GM13977 (cell line): ENCODE data around the gene CMTM7.

ENCODE experiments used
- DNase-seq: peaks from one replicate; pipeline ENCODE4 v3.0.0; 2012; ENCODE audit warnings: low spot score
- CTCF ChIP-seq: IDR thresholded peaks from 2 replicates; pipeline ENCODE4 v1.5.1; 2012; ENCODE audit warnings: mild to moderate bottlenecking, control low read depth; ENCODE audit not compliant: insufficient read depth; ENCODE audit errors: extremely low read depth, missing control alignments
- in situ Hi-C: fragments of 300-500 bp; cut with MboI; formaldehyde crosslinking; loops from one replicate; pipeline ENCODE4 v1.12.0; 2022; ENCODE audit warnings: low sequenced_read_pairs, low pct_unique_long_range_greater_than_20kb, mixed read lengths, inconsistent platforms; ENCODE audit not compliant: unreplicated experiment

CMTM7 gene

DNA sequence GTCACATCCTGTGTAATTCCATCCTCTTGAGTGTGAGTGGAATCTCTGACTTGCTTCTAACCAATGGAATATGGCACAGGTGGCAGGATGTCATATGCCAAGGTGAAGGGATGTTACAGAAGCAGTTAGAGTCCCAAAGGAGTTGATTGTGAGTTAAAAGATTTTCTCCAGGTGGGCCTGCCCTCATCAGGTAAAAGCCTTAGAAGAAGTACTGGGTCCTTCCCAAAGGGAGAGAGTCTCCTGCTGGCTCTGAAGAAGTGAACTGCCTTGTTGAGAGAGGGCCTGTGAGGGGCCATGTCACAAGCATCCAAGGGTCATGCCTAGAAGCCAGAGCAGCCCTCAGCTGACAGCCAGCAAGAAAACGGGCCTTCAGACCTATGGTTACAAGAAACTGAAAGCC is 13.1 kb downstream of the CMTM7 start:
- DNase-seq, result no peak
- in situ Hi-C loops, result no loop called here
- TF ChIP-seq CTCF, result no peak

GRCh38 chr3:32405155-32405554 is 13.5 kb downstream of the CMTM7 start:
- DNase-seq, result no peak
- no peak for TF ChIP-seq CTCF
- in situ Hi-C loops, result no loop called here

DNA sequence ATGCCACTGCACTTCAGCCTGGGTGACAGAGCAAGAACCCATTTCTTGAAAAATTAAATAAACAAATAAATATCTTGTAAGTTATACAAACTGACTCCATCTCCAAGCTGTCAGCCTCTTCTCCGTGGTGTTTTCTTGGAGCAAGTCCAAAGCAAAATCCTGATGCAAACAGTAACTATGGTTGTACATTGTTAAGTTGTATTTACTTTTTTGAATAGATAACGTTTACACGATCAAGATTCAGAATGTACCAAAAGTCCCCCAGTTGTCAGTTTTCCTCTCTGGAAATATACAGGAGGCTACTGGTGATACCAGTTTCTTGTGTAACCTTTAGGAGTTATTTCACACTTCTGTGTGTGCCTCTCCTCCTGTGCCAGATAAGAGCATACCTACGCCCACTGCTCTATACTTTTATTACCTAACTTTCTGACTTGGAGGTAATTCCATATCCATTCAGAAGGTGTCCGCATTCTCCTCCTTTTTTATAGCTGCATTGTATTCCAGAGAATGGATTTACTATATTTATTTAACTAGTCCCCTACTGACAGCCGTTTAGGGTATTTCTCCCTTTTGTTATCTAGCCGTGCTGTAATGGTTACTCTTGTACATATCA is 14.2 kb downstream of the CMTM7 start:
- TF ChIP-seq CTCF, result no peak
- in situ Hi-C loops, result no loop called here
- no peak for DNase-seq

GRCh38 chr3:32406486-32407408 is 15.1 kb downstream of the CMTM7 start:
- no peak for DNase-seq
- TF ChIP-seq CTCF, result no peak
- in situ Hi-C loops, result no loop called here

GRCh38 chr3:32410367-32411246 is 19.0 kb downstream of the CMTM7 start:
- in situ Hi-C loops, result no loop called here
- no peak for TF ChIP-seq CTCF
- no peak for DNase-seq

GRCh38 chr3:32411442-32411841 is 19.8 kb downstream of the CMTM7 start:
- no peak for TF ChIP-seq CTCF
- no peak for DNase-seq
- in situ Hi-C loops, result no loop called here
